Measurements from ENCODE around the gene CUBN. TPM values are rescaled to one million over a fixed set of nuclear protein-coding genes. Genes with fewer than 3 reads are reported as not detected.

CUBN gene
- total and polyA plus RNA-seq, 12 donors, result 0.41 to 9.3 (median 1.3) TPM

GRCh38 chr10:16891375-16892313, 238.0 kb downstream of the CUBN start:
- Histone ChIP-seq H3K4me3 (no peak overlapping the region), H3K4me1 (replicated peaks in 1 of 2) (peaks cover 0 to 9% of the 10 kb centered on the region in 2 donors), H3K36me3 (replicated peaks in 1 of 2) (no peaks in the 10 kb centered on the region), H3K27me3 (peaks cover 4% of the 10 kb centered on the region), H3K27ac (no peak overlapping the region), H3K9me3 (replicated peaks in 1 of 3) (no peaks in the 10 kb centered on the region)
- intact Hi-C loops (cut with DNase I), result no loop called here
- DNase-seq, result peak; percentile 21 to 77 (median 61)
- 28 to 39% (median 33%) methylated on average over 12 of the region's 12 CpGs for WGBS, 4 donors
- peak in 1 of 2 donors; percentile 28 for TF ChIP-seq POLR2A (IDR thresholded peaks at IDR 0.05)
- peak; percentile 18 to 67 (median 44) for TF ChIP-seq CTCF (IDR thresholded peaks at IDR 0.05)

GRCh38 chr10:16890691-16891090, 238.9 kb downstream of the CUBN start:
- Histone ChIP-seq H3K27ac (no peak overlapping the region), H3K9me3 (replicated peaks in 1 of 3) (no peaks in the 10 kb centered on the region), H3K4me3 (no peak overlapping the region), H3K27me3 (peaks cover 4% of the 10 kb centered on the region), H3K4me1 (replicated peaks in 1 of 2) (peaks cover 0 to 9% of the 10 kb centered on the region in 2 donors), H3K36me3 (replicated peaks in 1 of 2) (no peaks in the 10 kb centered on the region)
- intact Hi-C loops (cut with DNase I), result no loop called here
- DNase-seq, result no peak
- TF ChIP-seq POLR2A (IDR thresholded peaks at IDR 0.05), result no peak
- TF ChIP-seq CTCF (IDR thresholded peaks at IDR 0.05), result no peak
- WGBS, 4 donors, result 83 to 90% (median 89%) methylated on average over 6 of the region's 6 CpGs

- TF ChIP-seq CTCF (IDR thresholded peaks at IDR 0.05) (no peak), POLR2A (IDR thresholded peaks at IDR 0.05) (no peak)
- 24 to 33% (median 28%) methylated on average over 3 of the region's 3 CpGs for WGBS, 4 donors
- Histone ChIP-seq H3K4me1 (replicated peaks in 1 of 2) (peaks cover 0 to 9% of the 10 kb centered on the region in 2 donors), H3K9me3 (replicated peaks in 1 of 3) (no peaks in the 10 kb centered on the region), H3K4me3 (no peak overlapping the region), H3K27ac (no peak overlapping the region), H3K27me3 (peaks cover 4% of the 10 kb centered on the region), H3K36me3 (replicated peaks in 1 of 2) (no peaks in the 10 kb centered on the region)
- DNase-seq, result no peak
- intact Hi-C loops (cut with DNase I), result no loop called here
Observed at GRCh38 chr10:16887565-16887964, 242.0 kb downstream of the CUBN start.

GRCh38 chr10:16886031-16886430, 243.6 kb downstream of the CUBN start:
- intact Hi-C loops (cut with DNase I), result no loop called here
- WGBS, 4 donors, result 83 to 95% (median 92%) methylated on average over 2 of the region's 2 CpGs

More at GRCh38 chr10:16886031-16886430, 243.6 kb downstream of the CUBN start:
- H3K36me3 ChIP-seq (replicated peaks in 1 of 2), result no peaks in the 10 kb centered on the region
- no peaks in the 10 kb centered on the region for H3K9me3 ChIP-seq (replicated peaks in 1 of 3)
- H3K27me3 ChIP-seq, result peaks cover 4% of the 10 kb centered on the region
- DNase-seq, result no peak
- no peak for TF ChIP-seq CTCF (IDR thresholded peaks at IDR 0.05)
- no peak for TF ChIP-seq POLR2A (IDR thresholded peaks at IDR 0.05)
- no peak overlapping the region for H3K27ac ChIP-seq
- H3K4me1 ChIP-seq (replicated peaks in 1 of 2), result no peaks in the 10 kb centered on the region
- no peak overlapping the region for H3K4me3 ChIP-seq
